NCI-H187 (cell line): ENCODE data around the gene BID.
"Not testable (repeated sequence)": the region's sequence is repeated elsewhere in the genome, so short reads cannot be mapped to it uniquely, and the experiment has no call there.

Experiments used
- DNase-seq, 2 experiments: peaks; one replicate each; lab custom pipeline; 2025; lab: John Stamatoyannopoulos, UW

Gene BID

DNA sequence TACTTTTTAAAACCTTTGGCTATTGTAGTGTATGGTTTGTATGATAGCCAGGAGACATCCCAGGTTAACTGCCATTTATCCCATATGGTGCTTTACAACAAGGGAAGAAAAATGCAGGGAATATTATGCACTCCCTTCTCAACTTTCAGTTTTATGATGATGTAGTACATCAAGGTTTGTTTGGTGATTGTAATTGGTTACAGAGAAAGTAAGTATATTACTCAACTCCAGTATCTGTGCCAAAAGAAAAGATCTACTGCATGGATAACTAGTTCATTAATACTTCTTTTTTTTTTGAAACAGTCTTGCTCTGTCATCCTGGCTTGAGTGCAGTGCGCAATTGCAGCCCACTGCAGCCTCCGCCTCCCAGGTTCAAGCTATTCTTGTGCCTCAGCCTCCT, 70.5 kb downstream of the BID start:
- DNase-seq = no peak

DNA sequence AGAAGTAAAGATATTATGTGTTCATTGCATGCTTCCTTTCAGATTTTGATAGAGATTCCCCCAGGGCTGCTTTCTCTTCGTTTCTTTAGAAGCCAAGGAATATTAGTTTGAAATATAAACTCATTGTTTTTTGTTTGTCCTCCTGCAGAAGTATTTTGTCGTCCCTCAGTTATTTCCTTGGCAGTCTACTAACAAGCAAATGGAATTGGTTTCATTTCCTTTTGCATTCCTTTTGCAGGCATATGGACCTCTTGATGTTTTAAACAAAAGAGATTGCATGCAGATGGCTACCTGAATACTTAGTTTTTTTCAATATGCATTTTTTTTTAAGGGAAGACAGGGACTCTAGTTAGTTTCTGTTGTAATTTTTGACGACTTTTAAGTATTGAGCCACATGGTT, 73.5 kb downstream of the BID start:
- no peak for DNase-seq

DNA sequence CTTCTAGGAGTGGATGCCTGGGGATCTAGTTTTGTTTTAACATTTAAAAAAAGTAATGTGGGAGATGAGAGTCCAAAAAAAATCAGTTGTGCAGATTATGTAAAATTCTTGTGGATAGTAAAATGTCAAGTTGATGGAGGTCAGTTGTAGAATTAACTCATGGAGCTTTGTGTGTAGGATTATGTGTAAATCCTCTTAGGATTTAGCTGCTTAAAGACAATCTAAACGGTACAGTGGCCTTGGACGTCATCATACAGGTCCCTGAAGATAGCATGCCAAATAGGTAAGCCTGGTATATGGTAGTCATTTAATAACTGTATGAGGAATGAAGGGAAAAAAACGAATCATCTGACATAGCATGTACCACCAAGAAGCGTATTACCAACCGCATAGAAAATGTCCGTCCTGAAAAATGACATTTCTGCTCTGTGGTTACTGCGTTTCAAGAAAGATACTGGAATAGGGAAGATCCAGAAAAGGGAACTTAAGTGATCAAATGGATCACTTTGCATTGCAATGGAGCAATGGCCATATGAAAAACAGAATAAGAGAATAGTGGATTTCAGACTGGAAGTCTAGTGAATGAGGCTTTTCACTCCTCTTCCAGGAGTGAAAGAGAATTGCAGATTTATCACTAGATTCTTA, 74.5 kb downstream of the BID start:
- DNase-seq = no peak

DNA sequence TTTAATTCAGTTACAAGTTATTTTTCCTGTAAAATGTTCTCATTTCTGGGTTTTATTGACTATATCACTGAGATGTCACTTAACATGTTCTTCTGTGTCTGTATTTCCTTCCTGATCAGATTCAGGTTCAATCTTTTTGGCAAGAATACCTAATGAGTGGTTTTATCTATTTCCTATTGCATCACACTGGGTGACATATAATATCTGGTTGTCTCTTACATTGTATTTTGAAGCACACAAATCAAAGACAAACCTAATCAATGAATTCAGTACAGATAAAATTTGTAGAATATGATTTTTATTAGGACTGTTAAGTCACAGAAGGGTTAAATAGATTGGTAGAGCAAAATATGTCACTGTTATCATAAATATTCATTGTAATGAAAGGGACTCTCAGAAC, 75.3 kb downstream of the BID start:
- no peak for DNase-seq

DNA sequence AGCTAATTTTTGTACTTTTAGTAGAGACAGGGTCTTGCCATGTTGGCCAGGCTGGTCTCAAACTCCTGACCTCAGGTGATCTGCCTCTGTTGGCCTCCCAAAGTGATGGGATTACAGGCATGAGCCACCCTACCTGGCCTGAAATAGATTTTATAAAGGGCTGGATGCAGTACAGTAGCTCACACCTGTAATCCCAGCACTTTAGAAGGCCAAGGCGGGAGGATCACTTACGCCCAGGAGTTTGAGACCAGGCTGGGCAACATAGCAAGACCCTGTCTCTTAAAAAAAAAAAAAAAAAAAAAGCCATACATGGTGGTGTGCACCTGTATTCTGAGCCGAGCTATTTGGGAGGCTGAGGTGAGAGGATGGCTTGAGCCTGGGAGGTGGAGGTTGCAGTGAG, 76.0 kb downstream of the BID start:
- DNase-seq = not testable (repeated sequence)

DNA sequence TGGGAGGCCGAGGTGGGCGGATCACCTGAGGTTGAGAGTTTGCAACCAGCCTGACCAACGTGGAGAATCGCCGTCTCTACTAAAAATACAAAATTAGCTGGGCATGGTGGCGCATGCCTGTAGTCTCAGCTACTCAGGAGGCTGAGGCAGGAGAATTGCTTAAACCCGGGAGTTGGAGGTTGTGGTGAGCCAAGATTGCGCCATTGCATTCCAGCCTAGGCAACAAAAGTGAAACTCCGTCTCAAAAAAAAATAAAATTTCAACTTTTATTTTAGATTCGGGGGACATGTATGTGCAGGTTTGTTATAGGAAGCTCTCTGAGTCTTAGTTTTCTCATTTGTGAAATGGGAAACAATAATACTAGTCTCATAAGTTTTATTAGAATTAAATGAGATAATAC, 77.1 kb downstream of the BID start:
- DNase-seq = not testable (repeated sequence)

DNA sequence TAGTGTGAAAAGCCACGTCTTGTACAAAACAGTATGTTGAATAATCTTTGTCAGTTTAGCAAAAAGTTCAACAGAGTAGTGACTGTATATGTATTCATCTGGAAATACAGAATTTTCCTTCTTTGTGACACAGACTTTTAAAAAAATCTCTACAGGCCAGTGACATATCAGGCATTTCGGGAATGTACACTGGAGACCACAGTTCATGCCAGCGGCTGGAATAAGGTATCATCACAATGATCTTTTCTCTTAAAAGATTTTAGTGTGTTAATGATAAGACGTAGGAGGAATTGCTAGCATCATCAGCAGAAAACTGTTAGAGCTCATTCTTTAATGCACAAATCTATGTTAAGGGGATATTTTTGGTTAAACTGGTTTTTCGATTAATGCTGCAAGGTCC, 78.3 kb downstream of the BID start:
- no peak for DNase-seq

DNA sequence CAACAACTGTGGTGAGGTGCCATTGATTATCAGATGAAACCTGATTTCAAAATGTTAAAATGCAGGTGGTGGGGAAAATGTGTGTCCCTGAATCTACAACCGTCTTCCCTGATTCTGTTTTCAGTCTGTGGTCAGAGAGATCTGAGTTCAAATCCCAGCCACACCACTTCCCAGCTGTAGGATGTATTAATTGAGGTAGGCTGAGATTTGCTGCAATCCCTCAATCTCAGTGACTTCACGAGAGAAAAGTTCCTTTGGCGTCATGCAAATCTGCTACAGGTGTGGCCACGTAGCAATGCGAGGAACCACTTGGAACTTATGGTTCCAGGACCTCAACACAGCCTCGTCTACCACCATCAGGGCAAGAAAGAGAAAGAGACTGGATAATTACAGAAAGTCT, 79.5 kb downstream of the BID start:
- DNase-seq = no peak

DNA sequence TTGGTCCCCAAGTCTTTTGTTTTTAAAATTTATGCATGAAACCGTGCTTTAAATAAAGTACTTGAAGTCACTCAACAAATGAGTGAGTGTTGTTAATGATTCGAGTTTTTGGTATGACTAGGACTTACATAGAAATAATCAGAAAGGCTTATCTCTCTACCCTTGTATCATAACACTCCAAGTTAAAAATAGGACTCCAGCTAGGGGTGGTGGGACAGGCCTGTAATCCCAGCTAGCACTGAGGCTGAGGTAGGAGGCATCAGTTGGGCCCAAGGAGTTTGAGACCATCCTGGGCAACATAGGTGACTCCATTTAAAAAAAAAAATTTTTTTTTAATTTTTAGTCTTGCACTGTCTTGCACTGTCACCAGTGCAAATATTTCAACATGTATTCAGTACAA, 80.1 kb downstream of the BID start:
- no peak for DNase-seq

DNA sequence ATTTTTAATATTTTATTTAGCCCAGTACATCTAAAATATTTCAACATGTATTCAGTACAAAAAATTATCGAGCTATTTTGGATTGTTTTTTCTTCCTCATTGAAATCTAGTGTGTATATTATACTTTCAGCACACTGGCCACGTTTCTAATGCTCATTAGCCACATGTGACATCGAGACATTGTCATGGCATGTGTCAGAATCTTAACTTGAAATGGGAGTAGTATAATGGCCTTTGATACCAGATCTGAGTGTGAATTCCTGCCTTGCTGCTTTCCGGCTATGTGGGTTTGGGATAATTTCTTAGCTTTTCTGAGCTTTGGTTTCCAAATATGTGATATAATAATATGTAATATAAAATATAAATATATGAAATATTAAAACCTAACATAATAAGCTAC, 81.4 kb downstream of the BID start:
- no peak for DNase-seq

DNA sequence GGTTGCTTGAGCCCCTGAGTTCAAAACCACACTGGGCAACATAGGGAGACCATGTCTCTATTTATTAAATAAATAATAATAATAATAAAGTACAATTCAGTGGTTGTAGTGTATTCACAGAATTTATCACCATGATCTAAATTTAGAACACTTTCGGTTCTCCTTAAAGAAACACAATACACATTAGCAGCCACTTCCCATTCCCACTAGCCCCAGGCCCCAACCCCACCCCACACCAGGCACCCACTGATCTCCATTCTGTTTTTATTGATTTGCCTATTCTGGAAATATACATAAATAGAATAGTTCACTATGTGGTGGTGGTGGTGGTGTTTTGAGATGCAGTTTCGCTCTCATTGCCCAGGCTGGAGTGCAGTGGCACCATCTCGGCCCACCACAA, 90.0 kb downstream of the BID start:
- no peak for DNase-seq
